Ovary (tissue), 9 donors: Measurements from ENCODE around the gene SLIT3. TPM values are rescaled to one million over a fixed set of nuclear protein-coding genes. Genes with fewer than 3 reads are reported as not detected.

Experiments used
- DNase-seq, 5 donors: peaks; one replicate each; pipeline ENCODE4 v3.0.0-alpha.2; 2019 to 2020
- H3K27ac ChIP-seq, 2 donors: fragments of 200-600 bp; one replicate each; pipeline versions ENCODE4 v1.5.1 to v1.8.0; 2019 to 2022
- H3K27me3 ChIP-seq: fragments of 200-600 bp; one replicate; pipeline ENCODE4 v1.8.0; 2022
- H3K36me3 ChIP-seq: fragments of 200-600 bp; sonication (generic); one replicate; pipeline ENCODE4 v1.5.1; 2019
- H3K4me1 ChIP-seq: one replicate; pipeline ENCODE4 v1.8.1; 2013; ENCODE audit warnings: mild to moderate bottlenecking, moderate library complexity; ENCODE audit not compliant: insufficient read depth
- H3K4me3 ChIP-seq: fragments of 200-600 bp; sonication (generic); one replicate; pipeline ENCODE4 v1.5.1; 2017
- H3K9me3 ChIP-seq, 2 donors: fragments of 200-600 bp in 1 of 2; sonication (generic) in 1 of 2; one replicate each; pipeline versions ENCODE4 v1.5.1 to v1.8.1; 2013 to 2019; ENCODE audit warnings: mild to moderate bottlenecking in 1 of 2, moderate library complexity in 1 of 2
- CTCF ChIP-seq, 3 donors: fragments of 450-650 bp in 2 of 3; fragments of 200-600 bp in 1 of 3; IDR thresholded peaks; one replicate each; pipeline versions ENCODE4 v1.5.1 to v1.8.0; 2016 to 2022; ENCODE audit warnings: antibody characterized with exemption in 3 of 3, mild to moderate bottlenecking in 1 of 3
- EP300 ChIP-seq: sonication (generic); formaldehyde crosslinking; IDR thresholded peaks from one replicate; pipeline ENCODE4 v1.6.1; 2017; ENCODE audit warnings: antibody characterized with exemption
- POLR2A ChIP-seq: fragments of 450-650 bp; IDR thresholded peaks from one replicate; pipeline ENCODE4 v1.6.1; 2017; ENCODE audit warnings: antibody characterized with exemption, mild to moderate bottlenecking, moderate library complexity
- WGBS, 3 donors: extraction: QIAGEN DNeasy Blood & Tissue Kit in 1 of 3; methylation state at CpG; one replicate each; pipeline versions ENCODE4 v1.1.5 to v1.1.7; 2013 to 2017; 5-methylcytosine and 5-hydroxymethylcytosine counted together
- intact Hi-C, 4 donors: fragments of 100-400 bp; cut with DNase I; formaldehyde crosslinking; loops; one replicate each; pipeline versions ENCODE4 v1.11.0 to v1.15.1; 2022 to 2023
- polyA plus RNA-seq, 2 donors: library from polyadenylated mRNA; stranded (reverse); fragments of 200-250 nt in 1 of 2; fragments of 350-450 nt in 1 of 2; fragmentation: Illumina TruSeq in 1 of 2; extraction: RNeasy Lipid Tissue Mini Kit (QIAGEN cat#74804) in 1 of 2; gene quantifications; one replicate each; pipeline ENCODE4 v1.2.3, GENCODE V29; 2013 to 2014
- total RNA-seq, 7 donors: library from RNA; depleted of rRNA in 2 of 7; stranded (reverse); fragments of >200 nt in 2 of 7; fragmentation: NEBNext Ultra II Directional in 3 of 7; extraction: Animal tissue kit (Norgen Biotek cat#: 25700) in 3 of 7; gene quantifications; one replicate each; pipeline versions ENCODE4 v1.1.0 to v1.2.4, GENCODE V29; 2016 to 2023
- donor health status: DM: no; HTN: no; CAD: no; lungs with moderate emphysema.
- donor health status: DM: no; HTN: no; CAD: no.
- donor health status: Bipolar disorder and iron deficiency.
- donor health status: DM: yes; HTN: yes; CAD: no.
- donor health status: DM: no; HTN: no; CAD: no.
- donor health status: DM: yes; HTN: yes; CAD: no.

SLIT3 gene
- total and polyA plus RNA-seq, 9 donors, result 10.3 to 106 (median 24.4) TPM

GRCh38 chr5:168669156-168669555 lies 631.8 kb downstream of the SLIT3 start:
- no peaks in the 10 kb centered on the region for H3K9me3 ChIP-seq
- no peak for DNase-seq
- no peaks in the 10 kb centered on the region for H3K27me3 ChIP-seq
- H3K4me3 ChIP-seq, result no peak overlapping the region
- no peaks in the 10 kb centered on the region for H3K36me3 ChIP-seq
- H3K27ac ChIP-seq, result no peak overlapping the region
- 75 to 97% (median 89%) methylated on average over 4 of the region's 4 CpGs for WGBS, 3 donors
- H3K4me1 ChIP-seq, result no peaks in the 10 kb centered on the region
- TF ChIP-seq CTCF (IDR thresholded peaks at IDR 0.05) (no peak), EP300 (no peak), POLR2A (no peak)
- intact Hi-C loops, result no loop called here

DNA sequence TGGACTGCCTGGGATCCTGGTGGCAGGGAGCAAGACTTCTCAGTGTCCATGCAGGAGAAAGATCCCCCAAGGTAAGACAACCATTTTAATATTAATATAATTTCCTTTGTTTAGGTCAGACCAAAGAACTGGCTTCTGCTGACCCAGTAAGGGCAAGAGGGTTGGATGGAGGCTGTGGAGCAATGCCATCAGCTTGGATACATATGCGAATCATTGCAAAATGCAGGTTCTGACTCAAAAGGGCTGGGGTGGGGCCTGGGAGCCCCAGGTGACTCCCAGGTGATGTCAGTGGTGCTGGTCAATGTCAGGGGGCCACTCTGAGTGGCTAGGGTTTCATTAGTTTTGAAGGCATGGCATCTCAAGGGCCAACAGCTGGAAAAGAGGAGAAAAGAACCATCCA lies 632.9 kb downstream of the SLIT3 start:
- TF ChIP-seq CTCF (IDR thresholded peaks at IDR 0.05) (no peak), EP300 (no peak), POLR2A (no peak)
- Histone ChIP-seq H3K36me3 (no peaks in the 10 kb centered on the region), H3K27ac (no peak overlapping the region), H3K27me3 (no peaks in the 10 kb centered on the region), H3K9me3 (no peaks in the 10 kb centered on the region), H3K4me1 (no peaks in the 10 kb centered on the region), H3K4me3 (no peak overlapping the region)
- WGBS, 3 donors, result 88 to 100% (median 93%) methylated on average over 1 of the region's 1 CpG
- intact Hi-C loops, result no loop called here
- DNase-seq, result no peak

DNA sequence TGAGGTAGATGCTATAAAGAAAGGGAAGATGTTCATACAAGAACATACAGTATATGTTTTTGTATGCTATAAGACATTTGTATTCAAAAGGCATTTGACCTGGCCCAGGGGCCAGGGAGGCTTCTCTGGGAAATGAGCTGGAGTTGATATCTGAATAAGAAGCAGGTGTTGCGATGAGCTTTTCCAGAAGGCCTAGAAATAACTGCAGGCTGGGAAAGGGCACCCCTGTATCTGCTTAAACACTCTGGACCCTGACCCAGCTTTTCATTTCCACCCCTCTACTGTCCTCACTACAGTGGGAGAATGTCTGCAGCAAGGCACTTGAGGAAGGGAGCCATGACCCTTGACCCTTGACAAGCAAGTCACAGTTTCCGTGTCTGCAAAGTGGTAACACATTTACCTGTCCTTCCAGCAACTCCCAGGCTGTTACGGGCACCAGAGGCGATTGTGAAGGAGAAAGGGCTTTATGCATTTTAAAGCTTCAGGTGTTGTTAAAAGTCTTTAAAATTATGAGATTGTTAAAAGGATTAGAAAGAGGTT lies 633.6 kb downstream of the SLIT3 start:
- Histone ChIP-seq H3K27me3 (no peaks in the 10 kb centered on the region), H3K36me3 (no peaks in the 10 kb centered on the region), H3K4me3 (no peak overlapping the region), H3K9me3 (no peaks in the 10 kb centered on the region), H3K4me1 (no peaks in the 10 kb centered on the region), H3K27ac (no peak overlapping the region)
- TF ChIP-seq EP300 (no peak), POLR2A (no peak), CTCF (IDR thresholded peaks at IDR 0.05) (no peak)
- intact Hi-C loops, result no loop called here
- no peak for DNase-seq
- 83 to 91% (median 84%) methylated on average over 4 of the region's 4 CpGs for WGBS, 3 donors

- Histone ChIP-seq H3K36me3 (no peaks in the 10 kb centered on the region), H3K4me1 (no peaks in the 10 kb centered on the region), H3K9me3 (no peaks in the 10 kb centered on the region), H3K27me3 (no peaks in the 10 kb centered on the region), H3K4me3 (no peak overlapping the region), H3K27ac (no peak overlapping the region)
- WGBS, 3 donors, result 88 to 91% (median 90%) methylated on average over 17 of the region's 17 CpGs
- TF ChIP-seq CTCF (IDR thresholded peaks at IDR 0.05) (no peak), EP300 (no peak), POLR2A (no peak)
- no peak for DNase-seq
- intact Hi-C loops, result no loop called here
These were observed 634.6 kb downstream of the SLIT3 start for GRCh38 chr5:168666356-168666755.
